GM13976 (cell line): ENCODE measurements around the gene PPM1K.
A peak's percentile ranks its signal among the peaks of the same experiment; 100 is the strongest.

Experiments used
- DNase-seq: peaks from one replicate; pipeline ENCODE4 v3.0.0; 2012; ENCODE audit warnings: low spot score
- in situ Hi-C: fragments of 300-500 bp; cut with MboI; formaldehyde crosslinking; loops from one replicate; pipeline ENCODE4 v1.12.0; 2022; ENCODE audit warnings: low sequenced_read_pairs, mixed read lengths, inconsistent platforms; ENCODE audit not compliant: unreplicated experiment
- TF ChIP-seq, protein P1 (sequence below): IDR thresholded peaks from 2 replicates; pipeline ENCODE4 v1.5.1; 2012; ENCODE audit warnings: borderline replicate concordance, mild to moderate bottlenecking; ENCODE audit not compliant: insufficient read depth; ENCODE audit errors: extremely low read depth, missing control alignments, control extremely low read depth

The PPM1K gene

GRCh38 chr4:88276952-88277710 lies 7.2 kb downstream of the PPM1K start:
- DNase-seq = no peak
- TF ChIP-seq, protein P1, sequence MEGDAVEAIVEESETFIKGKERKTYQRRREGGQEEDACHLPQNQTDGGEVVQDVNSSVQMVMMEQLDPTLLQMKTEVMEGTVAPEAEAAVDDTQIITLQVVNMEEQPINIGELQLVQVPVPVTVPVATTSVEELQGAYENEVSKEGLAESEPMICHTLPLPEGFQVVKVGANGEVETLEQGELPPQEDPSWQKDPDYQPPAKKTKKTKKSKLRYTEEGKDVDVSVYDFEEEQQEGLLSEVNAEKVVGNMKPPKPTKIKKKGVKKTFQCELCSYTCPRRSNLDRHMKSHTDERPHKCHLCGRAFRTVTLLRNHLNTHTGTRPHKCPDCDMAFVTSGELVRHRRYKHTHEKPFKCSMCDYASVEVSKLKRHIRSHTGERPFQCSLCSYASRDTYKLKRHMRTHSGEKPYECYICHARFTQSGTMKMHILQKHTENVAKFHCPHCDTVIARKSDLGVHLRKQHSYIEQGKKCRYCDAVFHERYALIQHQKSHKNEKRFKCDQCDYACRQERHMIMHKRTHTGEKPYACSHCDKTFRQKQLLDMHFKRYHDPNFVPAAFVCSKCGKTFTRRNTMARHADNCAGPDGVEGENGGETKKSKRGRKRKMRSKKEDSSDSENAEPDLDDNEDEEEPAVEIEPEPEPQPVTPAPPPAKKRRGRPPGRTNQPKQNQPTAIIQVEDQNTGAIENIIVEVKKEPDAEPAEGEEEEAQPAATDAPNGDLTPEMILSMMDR = no peak
- in situ Hi-C loops = no loop called here

DNA sequence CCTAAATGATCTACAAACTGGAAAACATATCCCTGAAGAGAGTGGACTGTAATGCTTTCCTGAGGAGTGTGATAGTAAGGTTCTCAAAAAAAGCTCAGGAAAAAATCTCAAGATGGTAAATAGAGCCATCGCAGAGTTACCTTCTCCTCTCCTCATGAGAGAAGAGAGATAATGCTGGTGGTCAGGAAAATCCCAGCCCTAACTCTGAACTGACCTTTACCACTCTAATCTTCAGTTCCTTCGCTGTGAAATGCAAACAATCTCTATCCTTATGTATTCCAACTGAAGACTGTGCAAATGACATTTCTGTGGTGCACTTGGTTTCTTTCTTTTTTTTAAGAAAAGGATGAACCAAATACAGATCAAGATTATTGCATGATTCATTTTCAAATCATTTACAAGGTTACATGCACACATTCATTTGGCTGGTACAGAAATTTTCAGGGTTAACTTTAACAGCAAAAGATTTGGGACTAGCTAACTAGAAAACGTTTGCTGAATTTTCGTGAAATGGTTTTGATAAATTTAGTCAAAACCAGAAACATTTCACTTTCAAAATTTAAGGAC lies 8.3 kb downstream of the PPM1K start:
- TF ChIP-seq, protein P1 = no peak
- no peak for DNase-seq
- in situ Hi-C loops = no loop called here

- TF ChIP-seq, protein P1 = no peak
- in situ Hi-C loops = no loop called here
- peak; percentile 25 for DNase-seq
Observed at GRCh38 chr4:88275516-88275915, 8.8 kb downstream of the PPM1K start.

DNA sequence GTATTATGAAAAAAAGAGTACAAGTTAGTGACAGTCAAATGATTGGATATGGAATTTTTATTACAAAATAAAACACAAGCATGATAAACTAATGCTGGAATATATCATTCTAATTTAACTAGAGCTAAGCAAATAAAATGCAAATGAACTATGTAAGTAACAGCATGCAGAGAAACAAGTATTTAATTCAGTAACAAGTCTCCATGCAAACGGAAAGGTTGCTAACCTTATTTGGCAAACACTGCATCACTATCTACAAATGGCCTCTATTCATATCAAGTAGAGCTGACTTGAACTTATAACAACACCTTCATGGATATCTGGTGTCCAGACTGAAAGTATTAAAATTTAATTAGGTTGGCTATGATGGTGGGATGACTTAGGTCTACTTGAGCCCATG lies 15.4 kb downstream of the PPM1K start:
- TF ChIP-seq, protein P1 = no peak
- no peak for DNase-seq
- in situ Hi-C loops = no loop called here

DNA sequence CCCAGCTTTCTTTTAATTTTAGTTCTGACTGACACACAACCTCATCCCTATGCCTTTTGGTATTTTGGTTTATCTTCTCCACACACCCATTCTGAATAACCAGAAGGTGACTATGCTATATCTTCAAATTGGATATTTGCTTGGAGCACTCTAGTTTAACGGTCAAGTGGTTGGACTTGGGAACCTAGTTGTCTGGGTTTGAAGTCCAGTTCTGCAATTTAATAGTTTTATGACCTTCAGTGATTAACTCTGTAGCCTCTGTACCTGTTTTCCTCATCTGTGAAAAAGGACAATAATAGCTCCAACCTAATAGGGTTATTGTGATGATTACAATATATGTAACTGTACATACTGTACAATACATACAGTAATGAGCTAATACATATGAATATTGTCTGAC lies 20.0 kb downstream of the PPM1K start:
- DNase-seq = no peak
- in situ Hi-C loops = no loop called here
- TF ChIP-seq, protein P1 = no peak

DNA sequence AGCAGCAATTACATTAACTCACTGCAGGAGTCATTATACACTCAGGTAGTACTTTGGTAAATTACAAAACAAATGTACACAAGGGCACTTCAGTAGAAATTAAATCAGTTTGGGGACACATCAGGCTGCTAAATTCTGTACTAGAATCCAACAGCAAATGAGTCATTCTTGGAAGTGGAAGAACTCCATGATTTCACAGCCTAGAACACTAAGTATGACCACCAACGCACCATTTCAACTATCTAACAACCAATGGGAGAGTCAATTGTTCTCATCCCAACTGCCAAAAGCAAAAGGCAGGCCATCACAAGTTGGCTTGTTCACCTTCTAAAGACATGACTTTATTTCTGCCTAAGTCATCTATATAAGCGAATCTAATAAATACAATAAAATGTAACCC lies 26.6 kb downstream of the PPM1K start:
- in situ Hi-C loops = no loop called here
- DNase-seq = no peak
- TF ChIP-seq, protein P1 = no peak

DNA sequence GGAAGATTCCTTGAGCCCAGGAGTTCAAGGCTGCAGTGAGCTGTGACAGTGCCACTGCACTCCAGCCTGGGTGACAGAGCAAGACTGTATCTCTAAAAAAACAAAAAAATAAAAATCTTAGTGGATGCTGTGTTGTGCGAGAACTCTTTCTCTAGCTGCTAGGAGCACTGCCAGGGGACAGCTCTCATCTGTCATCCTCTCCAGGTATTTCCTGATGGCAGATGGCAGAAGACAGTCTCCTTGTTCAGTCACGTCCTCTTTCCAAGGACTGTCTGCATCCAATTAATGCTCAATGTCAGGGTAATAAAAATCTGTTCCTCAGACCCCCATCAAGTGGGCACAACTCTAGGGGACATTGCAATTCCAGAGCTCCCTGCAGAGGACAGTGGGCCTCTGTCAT lies 29.2 kb downstream of the PPM1K start:
- TF ChIP-seq, protein P1 = no peak

More for the DNA sequence above, 29.2 kb downstream of the PPM1K start:
- in situ Hi-C loops = no loop called here
- DNase-seq = no peak
